IgD-negative memory B cell (primary cell): ENCODE measurements around the gene TLR2. TPM values are rescaled to one million over a fixed set of nuclear protein-coding genes. Genes with fewer than 3 reads are reported as not detected.

Source experiments
- H3K27ac Mint-ChIP-seq, 3 donors: one replicate each; pipeline ENCODE4 v1.8.0; 2020 to 2022; ENCODE audit warnings: mild to moderate bottlenecking in 3 of 3, mixed read lengths in 3 of 3, moderate library complexity in 1 of 3
- H3K27me3 Mint-ChIP-seq: one replicate; pipeline ENCODE4 v1.8.0; 2021; ENCODE audit warnings: mixed read lengths
- H3K36me3 Mint-ChIP-seq: one replicate; pipeline ENCODE4 v1.8.0; 2020; ENCODE audit warnings: mild to moderate bottlenecking, mixed read lengths
- H3K4me1 Mint-ChIP-seq, 3 donors: one replicate each; pipeline ENCODE4 v1.8.0; 2020 to 2022; ENCODE audit warnings: mixed read lengths in 3 of 3, mild to moderate bottlenecking in 1 of 3
- H3K4me3 Mint-ChIP-seq, 4 donors: one replicate each; pipeline ENCODE4 v1.8.0; 2020 to 2022; ENCODE audit warnings: mild to moderate bottlenecking in 4 of 4, mixed read lengths in 4 of 4, moderate library complexity in 3 of 4
- H3K9me3 Mint-ChIP-seq, 3 donors: one replicate each; pipeline ENCODE4 v1.8.0; 2020 to 2021; ENCODE audit warnings: mixed read lengths in 3 of 3, mild to moderate bottlenecking in 1 of 3
- polyA plus RNA-seq: library from polyadenylated mRNA; unstranded; fragments of 300-500 nt; fragmentation: Illumina TruSeq; gene quantifications from one replicate; pipeline ENCODE4 v1.2.3, GENCODE V29; 2021

TLR2 gene
- polyA plus RNA-seq, 1 donor from 2014 or later, result 0.58 TPM

DNA sequence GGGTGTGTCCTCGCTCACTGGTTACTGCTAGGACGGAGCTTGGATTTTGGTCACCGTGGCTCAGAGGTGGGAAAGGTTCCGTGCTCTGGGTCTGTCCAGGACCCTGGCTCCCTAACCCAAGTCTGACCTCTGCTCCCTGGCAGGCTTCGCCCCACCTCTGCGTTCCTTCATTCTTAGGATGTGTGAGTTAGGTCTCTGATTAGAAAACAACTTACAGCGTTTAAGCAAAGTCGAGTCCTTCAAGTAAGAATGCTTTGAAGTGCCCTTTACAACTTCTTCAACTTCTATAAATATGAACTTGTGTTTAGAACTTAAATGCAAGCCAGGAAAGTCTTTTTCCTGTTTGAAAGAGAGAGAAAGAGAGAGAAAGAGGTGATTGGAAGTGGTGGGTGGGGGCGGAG is 891 bp downstream of the TLR2 start:
- Mint-ChIP-seq H3K9me3 (peaks cover 4 to 27% (median 21%) of the 10 kb centered on the region in 3 donors), H3K27ac (peak overlapping the region in 2 of 3 donors; percentile 13 to 43), H3K4me1 (peaks cover 2 to 10% (median 6%) of the 10 kb centered on the region in 3 donors), H3K4me3 (peak overlapping the region; percentile 84 to 94 (median 92)), H3K27me3 (peaks cover 6% of the 10 kb centered on the region), H3K36me3 (peaks cover 13% of the 10 kb centered on the region)

DNA sequence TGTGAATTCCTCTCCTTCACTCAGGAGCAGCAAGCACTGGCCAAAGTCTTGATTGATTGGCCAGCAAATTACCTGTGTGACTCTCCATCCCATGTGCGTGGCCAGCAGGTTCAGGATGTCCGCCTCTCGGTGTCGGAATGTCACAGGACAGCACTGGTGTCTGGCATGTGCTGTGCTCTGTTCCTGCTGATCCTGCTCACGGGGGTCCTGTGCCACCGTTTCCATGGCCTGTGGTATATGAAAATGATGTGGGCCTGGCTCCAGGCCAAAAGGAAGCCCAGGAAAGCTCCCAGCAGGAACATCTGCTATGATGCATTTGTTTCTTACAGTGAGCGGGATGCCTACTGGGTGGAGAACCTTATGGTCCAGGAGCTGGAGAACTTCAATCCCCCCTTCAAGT is 20.4 kb downstream of the TLR2 start:
- peaks cover 7 to 11% (median 10%) of the 10 kb centered on the region in 3 donors for H3K4me1 Mint-ChIP-seq
- H3K4me3 Mint-ChIP-seq, result no peak overlapping the region
- peaks cover 3% of the 10 kb centered on the region for H3K36me3 Mint-ChIP-seq
- H3K27me3 Mint-ChIP-seq, result no peaks in the 10 kb centered on the region
- H3K9me3 Mint-ChIP-seq, result no peaks in the 10 kb centered on the region
- no peak overlapping the region for H3K27ac Mint-ChIP-seq

DNA sequence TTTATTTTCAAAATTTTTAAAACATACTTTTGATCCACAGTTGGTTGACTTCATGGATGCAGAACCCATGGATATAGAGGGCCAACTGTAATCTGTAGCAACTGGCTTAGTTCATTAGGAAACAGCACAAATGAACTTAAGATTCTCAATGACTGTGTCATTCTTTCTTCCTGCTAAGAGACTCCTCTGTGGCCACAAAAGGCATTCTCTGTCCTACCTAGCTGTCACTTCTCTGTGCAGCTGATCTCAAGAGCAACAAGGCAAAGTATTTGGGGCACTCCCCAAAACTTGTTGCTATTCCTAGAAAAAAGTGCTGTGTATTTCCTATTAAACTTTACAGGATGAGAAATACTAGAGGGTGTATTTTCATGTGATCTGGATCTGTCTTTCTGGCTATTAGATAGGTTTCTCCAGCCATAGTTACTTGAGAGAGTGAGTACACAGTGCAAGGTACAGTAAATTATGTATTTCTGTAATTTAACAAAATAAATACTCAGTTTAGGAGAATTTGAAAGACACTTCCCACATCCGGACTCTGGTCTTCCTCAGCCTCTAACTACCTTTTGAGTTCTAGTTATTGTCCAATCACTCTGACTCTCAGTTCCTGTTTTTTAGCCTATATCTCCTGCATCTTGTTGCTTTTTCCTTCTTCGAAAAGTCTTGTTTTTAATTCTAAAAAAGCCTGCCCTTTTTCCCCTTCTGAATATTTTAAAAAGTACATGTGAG is 21.8 kb downstream of the TLR2 start:
- Mint-ChIP-seq H3K27ac (no peak overlapping the region), H3K4me3 (peak overlapping the region in 2 of 4 donors; percentile 18 to 65), H3K4me1 (peaks cover 7 to 11% (median 10%) of the 10 kb centered on the region in 3 donors), H3K36me3 (peaks cover 3% of the 10 kb centered on the region), H3K27me3 (no peaks in the 10 kb centered on the region), H3K9me3 (no peaks in the 10 kb centered on the region)

DNA sequence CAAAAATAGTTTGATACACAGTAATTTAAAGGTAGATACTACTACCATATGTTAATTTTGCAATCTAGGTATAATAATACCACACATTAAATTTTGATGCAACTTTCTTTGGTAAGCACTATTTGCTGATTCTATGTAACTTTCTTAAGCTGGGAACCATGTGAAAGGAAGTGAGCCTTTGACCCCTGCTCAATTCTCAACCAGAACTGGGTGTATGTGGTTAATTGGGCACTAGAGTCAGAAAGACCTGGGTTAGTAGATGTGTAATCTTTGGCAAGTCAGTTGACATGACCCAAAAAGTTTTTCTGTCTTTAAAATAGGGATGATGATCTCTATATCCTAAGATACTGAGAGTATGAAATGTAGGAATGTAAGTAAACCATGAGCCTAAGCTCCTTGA is 22.4 kb downstream of the TLR2 start:
- H3K27ac Mint-ChIP-seq, result no peak overlapping the region

DNA sequence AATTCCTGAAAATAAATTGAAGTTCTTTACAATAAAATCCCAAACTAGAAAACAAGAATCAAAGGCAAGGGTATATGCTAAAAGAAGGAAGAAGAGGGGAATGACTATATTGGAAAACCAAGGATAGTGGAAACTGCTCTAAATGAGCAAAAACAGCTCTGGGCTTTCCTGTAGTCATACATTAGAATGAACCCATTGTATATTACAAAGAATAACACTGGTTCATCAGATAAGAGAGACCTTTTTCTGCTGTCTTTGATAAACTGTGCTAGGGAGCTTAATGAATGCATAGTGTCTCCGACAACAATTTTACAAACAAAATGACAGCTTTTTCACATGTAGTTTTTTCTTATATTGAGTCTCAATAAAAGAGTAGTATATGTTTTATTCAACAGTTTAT is 26.6 kb downstream of the TLR2 start:
- peaks cover 7 to 11% (median 10%) of the 10 kb centered on the region in 3 donors for H3K4me1 Mint-ChIP-seq
- H3K4me3 Mint-ChIP-seq, result no peak overlapping the region
- peaks cover 5% of the 10 kb centered on the region for H3K27me3 Mint-ChIP-seq
- no peak overlapping the region for H3K27ac Mint-ChIP-seq
- peaks cover 3% of the 10 kb centered on the region for H3K36me3 Mint-ChIP-seq
- H3K9me3 Mint-ChIP-seq, result no peaks in the 10 kb centered on the region

More for the DNA sequence above, 22.4 kb downstream of the TLR2 start:
- Mint-ChIP-seq H3K27me3 (no peaks in the 10 kb centered on the region), H3K4me1 (peaks cover 7 to 11% (median 10%) of the 10 kb centered on the region in 3 donors), H3K36me3 (peaks cover 3% of the 10 kb centered on the region), H3K4me3 (peak overlapping the region in 2 of 4 donors; percentile 18 to 65), H3K9me3 (no peaks in the 10 kb centered on the region)

DNA sequence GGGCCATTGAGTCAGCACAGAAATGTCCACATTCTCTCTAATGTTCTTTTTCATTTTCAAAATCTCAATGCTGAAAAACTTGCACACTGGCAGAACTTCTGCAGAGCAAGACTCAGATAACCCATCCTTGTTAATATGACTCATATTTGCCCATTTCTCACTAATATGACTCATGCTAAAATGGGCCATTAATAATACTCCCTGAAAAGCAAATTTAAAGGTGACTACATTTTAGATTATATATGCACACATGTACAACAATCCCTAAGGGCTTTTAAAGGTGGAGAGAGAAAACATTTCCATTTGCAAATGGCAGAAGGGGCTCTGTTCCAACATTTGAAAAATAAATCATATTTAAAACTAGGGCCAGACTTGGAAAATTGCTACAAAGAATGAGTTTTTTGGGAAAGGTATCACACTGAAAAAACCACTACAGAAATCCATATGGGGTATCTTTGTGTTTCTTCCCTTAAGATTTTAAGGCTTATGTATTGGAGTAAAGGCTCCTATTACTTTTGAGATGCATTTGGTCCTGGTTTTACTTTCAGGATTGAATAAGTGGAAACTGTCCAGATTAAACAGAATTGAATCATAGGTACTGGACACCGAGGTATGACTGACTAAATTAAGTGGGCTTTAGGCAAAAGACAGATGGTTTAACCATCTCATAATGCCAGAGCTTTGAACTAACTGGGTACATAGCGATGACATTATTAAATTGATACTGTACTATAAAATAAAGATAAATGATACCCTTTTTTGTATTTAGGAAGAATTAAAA is 30.0 kb downstream of the TLR2 start:
- Mint-ChIP-seq H3K4me1 (no peaks in the 10 kb centered on the region), H3K27me3 (peaks cover 7% of the 10 kb centered on the region), H3K9me3 (peaks cover 0 to 4% (median 3%) of the 10 kb centered on the region in 3 donors), H3K27ac (no peak overlapping the region), H3K4me3 (no peak overlapping the region), H3K36me3 (peaks cover 3% of the 10 kb centered on the region)

DNA sequence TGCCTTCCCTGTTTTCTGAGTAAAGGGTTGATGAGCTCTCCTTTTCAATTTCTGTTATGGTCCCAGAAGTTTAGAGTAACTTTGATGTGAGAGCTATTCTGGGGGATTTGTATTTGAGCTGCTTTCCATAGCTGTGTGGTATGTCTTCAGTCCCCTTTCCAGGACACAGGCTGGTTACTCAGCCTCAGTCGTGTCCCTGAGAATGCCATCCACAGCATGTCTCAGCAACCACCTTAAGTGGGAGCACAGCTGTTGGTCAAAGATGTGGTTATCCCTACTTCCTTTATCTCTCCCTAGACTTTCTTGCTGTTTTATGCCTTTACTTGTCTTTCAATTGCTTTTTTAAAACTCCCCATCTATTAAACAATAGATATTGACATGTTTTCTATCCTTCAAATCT is 38.0 kb downstream of the TLR2 start:
- H3K4me3 Mint-ChIP-seq, result no peak overlapping the region
- H3K36me3 Mint-ChIP-seq, result peaks cover 5% of the 10 kb centered on the region
- H3K9me3 Mint-ChIP-seq, result peaks cover 0 to 4% (median 3%) of the 10 kb centered on the region in 3 donors
- peaks cover 4% of the 10 kb centered on the region for H3K27me3 Mint-ChIP-seq
- H3K4me1 Mint-ChIP-seq, result peaks cover 6 to 13% (median 9%) of the 10 kb centered on the region in 3 donors
- no peak overlapping the region for H3K27ac Mint-ChIP-seq

DNA sequence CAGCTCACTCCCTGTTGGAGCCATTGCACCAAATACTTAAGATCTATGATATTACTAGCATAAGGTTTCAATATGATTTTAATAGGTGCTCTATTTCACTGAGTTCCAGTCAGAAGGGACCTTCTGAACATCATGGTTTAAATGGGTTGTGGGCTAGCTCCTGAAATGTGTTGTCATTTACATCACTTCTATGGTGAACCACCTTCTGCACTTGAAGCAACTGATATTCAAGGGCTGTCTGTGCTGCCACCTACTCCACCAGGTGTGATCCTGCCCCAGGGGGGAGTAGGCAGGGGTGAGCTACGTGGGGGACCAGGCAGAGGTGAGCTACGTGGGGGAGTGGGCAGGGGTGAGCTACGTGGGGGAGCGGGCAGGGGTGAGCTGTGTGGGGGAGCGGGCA is 40.5 kb downstream of the TLR2 start:
- H3K4me1 Mint-ChIP-seq, result peaks cover 28 to 39% (median 34%) of the 10 kb centered on the region in 3 donors
- H3K9me3 Mint-ChIP-seq, result no peaks in the 10 kb centered on the region
- no peaks in the 10 kb centered on the region for H3K27me3 Mint-ChIP-seq
- H3K27ac Mint-ChIP-seq, result no peak overlapping the region
- H3K4me3 Mint-ChIP-seq, result no peak overlapping the region
- H3K36me3 Mint-ChIP-seq, result peaks cover 3% of the 10 kb centered on the region

DNA sequence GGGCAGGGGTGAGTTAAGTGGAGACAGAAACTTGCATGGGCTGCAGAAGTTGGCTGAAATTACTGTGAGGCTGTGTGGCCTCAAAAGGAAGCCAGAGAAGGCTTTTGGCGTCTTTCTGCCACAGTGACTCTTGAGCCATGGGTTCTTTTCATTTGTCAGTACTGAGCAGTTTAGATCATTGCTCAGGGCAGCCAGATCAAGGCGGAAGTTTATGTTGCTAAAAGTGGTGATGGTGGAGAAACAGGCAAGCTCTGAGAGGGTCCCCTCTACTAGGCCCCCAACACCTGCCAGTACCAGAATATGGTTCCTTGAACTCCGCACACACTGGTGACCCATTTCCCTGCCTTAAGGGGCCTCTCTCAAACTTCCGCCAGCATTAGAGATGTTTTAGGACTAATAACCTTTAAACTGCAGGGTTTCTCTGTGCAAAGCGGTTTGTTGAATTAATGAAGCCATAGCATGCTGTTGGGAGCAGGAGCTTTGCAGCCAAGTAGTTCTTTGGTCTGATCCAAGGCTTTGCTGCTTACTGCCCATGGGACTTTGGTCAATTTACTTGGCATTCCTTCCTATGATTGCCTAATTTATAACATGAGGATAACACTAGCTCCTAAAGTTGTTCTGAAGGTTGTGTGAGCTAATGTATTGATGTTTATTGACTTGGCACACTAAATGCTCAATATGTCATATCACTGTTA is 41.2 kb downstream of the TLR2 start:
- H3K4me3 Mint-ChIP-seq, result no peak overlapping the region

DNA sequence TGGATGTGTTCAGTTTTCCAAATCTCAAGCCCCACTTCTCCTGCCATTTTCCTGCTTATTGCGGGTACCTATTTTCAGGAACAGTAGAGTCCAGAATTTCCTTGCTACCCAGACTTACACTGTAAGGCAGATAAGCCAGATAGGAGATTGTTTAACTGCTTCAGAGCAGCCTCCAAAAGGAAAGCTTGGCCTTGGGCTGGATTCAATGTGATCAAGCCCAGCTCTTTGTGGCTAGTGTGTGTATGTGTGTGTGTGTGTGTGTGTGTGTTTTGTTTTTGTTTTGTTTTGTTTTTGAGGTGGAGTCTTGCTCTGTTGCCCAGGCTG is 41.7 kb downstream of the TLR2 start:
- H3K27me3 Mint-ChIP-seq, result no peaks in the 10 kb centered on the region

More for the DNA sequence above, 41.2 kb downstream of the TLR2 start:
- H3K36me3 Mint-ChIP-seq, result peaks cover 3% of the 10 kb centered on the region
- H3K27ac Mint-ChIP-seq, result no peak overlapping the region
- H3K4me1 Mint-ChIP-seq, result peaks cover 35 to 43% (median 40%) of the 10 kb centered on the region in 3 donors
- H3K27me3 Mint-ChIP-seq, result no peaks in the 10 kb centered on the region
- H3K9me3 Mint-ChIP-seq, result no peaks in the 10 kb centered on the region

DNA sequence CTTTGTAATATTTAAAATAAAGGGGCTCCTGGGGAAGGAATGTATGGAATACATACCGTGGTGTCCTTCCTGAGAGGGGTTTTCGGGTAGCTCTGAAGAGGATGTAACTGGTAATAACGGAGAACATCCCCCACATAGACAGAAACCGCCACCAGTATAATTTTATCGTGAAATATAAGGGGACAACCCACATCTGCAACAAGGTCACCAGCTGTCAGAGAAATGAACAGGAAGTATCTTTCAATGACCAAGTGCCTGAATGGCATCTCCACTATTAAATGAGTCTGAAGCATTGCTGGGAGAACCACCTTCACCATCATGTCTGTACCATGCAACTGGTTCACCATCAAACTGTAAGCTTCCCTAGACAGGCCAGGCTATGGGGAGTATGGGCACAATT is 44.1 kb downstream of the TLR2 start:
- Mint-ChIP-seq H3K4me3 (peak overlapping the region; percentile 25 to 85 (median 60)), H3K27me3 (no peaks in the 10 kb centered on the region), H3K9me3 (no peaks in the 10 kb centered on the region), H3K27ac (peak overlapping the region; percentile 31 to 71 (median 39)), H3K36me3 (peaks cover 3% of the 10 kb centered on the region), H3K4me1 (peaks cover 35 to 45% (median 43%) of the 10 kb centered on the region in 3 donors)

More for the DNA sequence above, 41.7 kb downstream of the TLR2 start:
- Mint-ChIP-seq H3K27ac (no peak overlapping the region), H3K4me1 (peaks cover 35 to 43% (median 42%) of the 10 kb centered on the region in 3 donors), H3K4me3 (no peak overlapping the region), H3K9me3 (no peaks in the 10 kb centered on the region), H3K36me3 (peaks cover 3% of the 10 kb centered on the region)

DNA sequence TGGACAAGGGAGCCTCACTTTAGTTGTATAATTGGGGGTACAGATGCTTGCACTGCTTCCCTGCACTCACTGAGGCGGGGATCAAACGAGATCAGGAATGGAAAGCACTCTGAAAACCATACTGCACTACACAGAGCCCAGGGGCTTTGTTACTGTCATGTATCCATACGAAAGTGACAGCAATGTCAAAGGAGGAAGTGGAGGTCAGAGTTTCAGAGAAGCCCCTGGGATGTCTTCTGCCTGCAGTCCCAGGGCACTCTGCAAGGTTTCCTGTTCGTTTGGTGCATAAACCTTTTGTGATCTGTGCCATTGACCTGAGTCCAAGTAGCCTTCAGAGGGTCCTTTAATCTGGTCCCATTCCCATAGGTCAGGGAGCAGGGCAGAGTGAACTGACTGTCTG is 44.6 kb downstream of the TLR2 start:
- Mint-ChIP-seq H3K27ac (peak overlapping the region in 2 of 3 donors; percentile 39 to 71), H3K9me3 (no peaks in the 10 kb centered on the region), H3K36me3 (peaks cover under 1% of the 10 kb centered on the region), H3K27me3 (no peaks in the 10 kb centered on the region), H3K4me1 (peaks cover 35 to 47% (median 43%) of the 10 kb centered on the region in 3 donors), H3K4me3 (peak overlapping the region in 3 of 4 donors; percentile 46 to 85 (median 73))

DNA sequence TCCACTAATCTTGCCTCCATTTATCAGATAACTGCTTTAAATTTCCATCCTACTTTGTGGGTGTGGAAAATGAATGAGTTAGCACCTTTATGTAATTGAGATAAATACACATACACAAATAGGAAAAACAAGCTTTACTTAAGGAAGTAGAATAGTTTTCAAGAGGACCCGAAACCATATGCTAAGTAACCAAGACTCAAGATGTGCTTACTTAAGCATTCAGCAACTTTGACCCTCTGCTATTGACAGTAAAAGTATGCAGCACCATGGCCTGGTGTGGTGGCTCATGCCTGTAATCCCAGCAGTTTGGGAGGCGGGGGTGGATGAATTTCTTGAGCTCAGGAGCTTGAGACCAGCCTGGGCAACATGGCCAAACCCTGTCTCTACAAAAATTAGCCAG is 45.8 kb downstream of the TLR2 start:
- H3K9me3 Mint-ChIP-seq, result no peaks in the 10 kb centered on the region
- H3K4me3 Mint-ChIP-seq, result peak overlapping the region in 2 of 4 donors; percentile 49 to 76
- no peak overlapping the region for H3K27ac Mint-ChIP-seq
- no peaks in the 10 kb centered on the region for H3K36me3 Mint-ChIP-seq
- peaks cover 35 to 48% (median 43%) of the 10 kb centered on the region in 3 donors for H3K4me1 Mint-ChIP-seq
- H3K27me3 Mint-ChIP-seq, result peaks cover 1% of the 10 kb centered on the region

DNA sequence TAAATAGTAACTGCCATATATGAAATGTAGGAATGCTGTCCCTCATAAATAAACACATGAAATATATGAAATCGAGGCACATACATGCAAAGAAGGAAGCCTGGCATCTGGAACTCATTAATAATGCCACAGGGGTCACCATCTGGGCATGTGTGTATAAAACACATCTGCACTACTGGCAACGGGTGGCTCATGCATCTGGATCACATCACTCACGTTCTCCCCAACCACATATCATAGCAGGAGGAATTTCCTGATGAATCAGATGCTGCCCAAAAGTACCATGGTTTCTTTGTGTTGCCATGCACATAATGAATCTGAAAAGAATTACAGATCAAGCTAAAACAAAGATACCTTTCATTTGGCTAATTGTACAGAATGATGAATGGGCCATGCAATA is 47.2 kb downstream of the TLR2 start:
- Mint-ChIP-seq H3K27me3 (peaks cover 1% of the 10 kb centered on the region), H3K27ac (no peak overlapping the region), H3K9me3 (no peaks in the 10 kb centered on the region), H3K4me3 (no peak overlapping the region), H3K36me3 (no peaks in the 10 kb centered on the region), H3K4me1 (peaks cover 34 to 47% (median 38%) of the 10 kb centered on the region in 3 donors)
